Uterus (tissue), 4 donors: ENCODE measurements around the gene FPR2. TPM values are rescaled to one million over a fixed set of nuclear protein-coding genes. Genes with fewer than 3 reads are reported as not detected.
"Not testable (repeated sequence)": the region's sequence is repeated elsewhere in the genome, so short reads cannot be mapped to it uniquely, and the experiment has no call there.

ENCODE experiments used
- DNase-seq, 2 donors: peaks; one replicate each; pipeline ENCODE4 v3.0.0-alpha.2; 2019 to 2020
- H3K27ac ChIP-seq, 2 donors: fragments of 200-600 bp; sonication (generic); 1 replicate in 1 of 2; 2 replicates in 1 of 2; pipeline ENCODE4 v1.5.1; 2016 to 2018
- H3K27me3 ChIP-seq, 2 donors: fragments of 200-600 bp; sonication (generic); one replicate each; pipeline ENCODE4 v1.5.1; 2018 to 2019; ENCODE audit warnings: control low read depth in 1 of 2
- H3K36me3 ChIP-seq, 2 donors: fragments of 200-600 bp; sonication (generic); one replicate each; pipeline ENCODE4 v1.5.1; 2019; ENCODE audit warnings: control low read depth in 1 of 2
- H3K4me1 ChIP-seq, 2 donors: fragments of 200-600 bp; sonication (generic); one replicate each; pipeline ENCODE4 v1.5.1; 2018 to 2019; ENCODE audit warnings: control low read depth in 1 of 2
- H3K4me3 ChIP-seq, 2 donors: fragments of 200-600 bp; sonication (generic); 1 replicate in 1 of 2; 2 replicates in 1 of 2; pipeline ENCODE4 v1.5.1; 2018 to 2019; ENCODE audit warnings: mild to moderate bottlenecking in 1 of 2
- H3K9me3 ChIP-seq, 2 donors: fragments of 200-600 bp; sonication (generic); one replicate each; pipeline ENCODE4 v1.5.1; 2019; ENCODE audit warnings: control low read depth in 1 of 2
- CTCF ChIP-seq, 4 experiments: fragments of 200-600 bp in 2 of 4; fragments of 450-650 bp in 2 of 4; sonication (generic) in 2 of 4; IDR thresholded peaks; one replicate each; pipeline ENCODE4 v1.5.1; 2016 to 2019; ENCODE audit warnings: antibody characterized with exemption in 4 of 4, mild to moderate bottlenecking in 2 of 4, moderate library complexity in 1 of 4
- POLR2A ChIP-seq, 2 donors: fragments of 450-650 bp; IDR thresholded peaks; one replicate each; pipeline ENCODE4 v1.6.1; 2016; ENCODE audit warnings: antibody characterized with exemption in 2 of 2, mild to moderate bottlenecking in 1 of 2, moderate library complexity in 1 of 2
- intact Hi-C: fragments of 100-400 bp; cut with DNase I; formaldehyde crosslinking; loops from one replicate; pipeline ENCODE4 v1.15.1; 2023; ENCODE audit warnings: low total_unique reads
- total RNA-seq, 4 donors: library from RNA; depleted of rRNA in 3 of 4; stranded (reverse); fragments of >200 nt in 3 of 4; gene quantifications; one replicate each; pipeline versions ENCODE4 v1.1.0 to v1.2.4, GENCODE V29; 2014 to 2023
- donor health status: DM: yes; HTN: yes; CAD: no.

Gene FPR2
- total RNA-seq, 4 donors from 2014 or later = 0.58 to 0.76 TPM; not detected in 2

GRCh38 chr19:51733742-51734522 is 27.0 kb upstream of the FPR2 start:
- no peaks in the 10 kb centered on the region for H3K36me3 ChIP-seq
- intact Hi-C loops = no loop called here
- no peaks in the 10 kb centered on the region for H3K27me3 ChIP-seq
- H3K4me3 ChIP-seq = no peak overlapping the region
- no peak for TF ChIP-seq CTCF (IDR thresholded peaks at IDR 0.05)
- no peak for TF ChIP-seq POLR2A (IDR thresholded peaks at IDR 0.05)
- H3K27ac ChIP-seq = no peak overlapping the region
- H3K4me1 ChIP-seq = no peaks in the 10 kb centered on the region
- DNase-seq = no peak
- H3K9me3 ChIP-seq = no peaks in the 10 kb centered on the region

- no peaks in the 10 kb centered on the region for H3K4me1 ChIP-seq
- no peak overlapping the region for H3K4me3 ChIP-seq
- no peaks in the 10 kb centered on the region for H3K27me3 ChIP-seq
- DNase-seq = peak in 1 of 2 donors; percentile 20
- H3K27ac ChIP-seq = no peak overlapping the region
- intact Hi-C loops = no loop called here
- H3K9me3 ChIP-seq = no peaks in the 10 kb centered on the region
- no peaks in the 10 kb centered on the region for H3K36me3 ChIP-seq
- TF ChIP-seq POLR2A (IDR thresholded peaks at IDR 0.05) (no peak), CTCF (IDR thresholded peaks at IDR 0.05) (no peak)
Measured at GRCh38 chr19:51735759-51736449, 25.1 kb upstream of the FPR2 start.

- Histone ChIP-seq H3K4me1 (no peaks in the 10 kb centered on the region), H3K27ac (no peak overlapping the region), H3K4me3 (no peak overlapping the region), H3K36me3 (no peaks in the 10 kb centered on the region), H3K27me3 (no peaks in the 10 kb centered on the region), H3K9me3 (no peaks in the 10 kb centered on the region)
- intact Hi-C loops = no loop called here
- no peak for TF ChIP-seq CTCF (IDR thresholded peaks at IDR 0.05)
- TF ChIP-seq POLR2A (IDR thresholded peaks at IDR 0.05) = no peak
- DNase-seq = no peak
Measured at GRCh38 chr19:51737389-51737788, 23.6 kb upstream of the FPR2 start.

- intact Hi-C loops = no loop called here
- Histone ChIP-seq H3K4me3 (no peak overlapping the region), H3K9me3 (no peaks in the 10 kb centered on the region), H3K27me3 (no peaks in the 10 kb centered on the region), H3K4me1 (no peaks in the 10 kb centered on the region), H3K36me3 (no peaks in the 10 kb centered on the region), H3K27ac (no peak overlapping the region)
- TF ChIP-seq CTCF (IDR thresholded peaks at IDR 0.05) (no peak), POLR2A (IDR thresholded peaks at IDR 0.05) (no peak)
- DNase-seq = no peak
Measured at GRCh38 chr19:51737924-51738323, 23.1 kb upstream of the FPR2 start.

GRCh38 chr19:51738523-51738922 is 22.5 kb upstream of the FPR2 start:
- H3K4me3 ChIP-seq, H3K27ac ChIP-seq, H3K4me1 ChIP-seq, H3K9me3 ChIP-seq, H3K36me3 ChIP-seq, H3K27me3 ChIP-seq, DNase-seq, intact Hi-C loops: not testable (repeated sequence)
